Muscle of back (tissue), 13 donors: Measurements from ENCODE around the gene CFAP299. TPM values are rescaled to one million over a fixed set of nuclear protein-coding genes. Genes with fewer than 3 reads are reported as not detected.
A peak's percentile ranks its signal among the peaks of the same experiment; 100 is the strongest.
"Not testable (repeated sequence)": the region's sequence is repeated elsewhere in the genome, so short reads cannot be mapped to it uniquely, and the experiment has no call there.

Experiments
- DNase-seq, 3 donors: peaks; one replicate each; pipeline versions ENCODE4 v3.0.0 to v3.0.0-alpha.2; 2013
- long read RNA-seq, 9 donors: transcript quantifications; one replicate each; lab custom pipeline, GENCODE V29; 2026
- polyA plus RNA-seq, 10 donors: library from polyadenylated mRNA; unstranded; fragments of 120-200 nt; gene quantifications; one replicate each; pipeline ENCODE4 v1.2.1, GENCODE V29; 2013; ENCODE audit not compliant: insufficient read length in 10 of 10

Gene CFAP299
- polyA plus RNA-seq = under 1 TPM in 2 of 10 donors, not detected in 8; 0.24 to 0.46 TPM
- long read RNA-seq, donor 1 = 0 reads
- long read RNA-seq, donor 2 = 0 reads
- long read RNA-seq, donor 3 = 0 reads
- long read RNA-seq, donor 4 = 0 reads
- long read RNA-seq, donor 5 = 0 reads
- long read RNA-seq, donor 6 = 0 reads
- long read RNA-seq, donor 7 = 0 reads
- long read RNA-seq, donor 8 = 0 reads
- long read RNA-seq, donor 9 = 0 reads

GRCh38 chr4:80335554-80336358, at the start of gene CFAP299:
Gene CFAP299, plus strand, starts transcription at chr4:80335730.
- DNase-seq = peak; percentile 83 to 95 (median 88)

DNA sequence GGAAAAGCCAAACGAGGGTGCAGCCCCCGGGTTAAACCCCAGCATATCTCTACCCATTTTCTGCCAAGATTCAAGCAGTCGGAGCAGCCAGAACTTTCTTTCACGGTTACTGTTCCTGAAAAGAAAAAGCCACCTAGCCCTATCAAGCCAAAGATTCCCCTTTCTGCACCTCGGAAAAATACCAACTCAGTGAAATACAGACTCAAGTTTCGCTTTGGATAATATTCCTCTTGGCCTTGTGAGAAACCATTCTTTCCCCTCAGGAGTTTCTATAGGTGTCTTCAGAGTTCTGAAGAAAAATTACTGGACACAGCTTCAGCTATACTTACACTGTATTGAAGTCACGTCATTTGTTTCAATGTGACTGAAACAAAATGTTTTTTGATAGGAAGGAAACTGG, 49.1 kb upstream of the CFAP299 start:
- no peak for DNase-seq

DNA sequence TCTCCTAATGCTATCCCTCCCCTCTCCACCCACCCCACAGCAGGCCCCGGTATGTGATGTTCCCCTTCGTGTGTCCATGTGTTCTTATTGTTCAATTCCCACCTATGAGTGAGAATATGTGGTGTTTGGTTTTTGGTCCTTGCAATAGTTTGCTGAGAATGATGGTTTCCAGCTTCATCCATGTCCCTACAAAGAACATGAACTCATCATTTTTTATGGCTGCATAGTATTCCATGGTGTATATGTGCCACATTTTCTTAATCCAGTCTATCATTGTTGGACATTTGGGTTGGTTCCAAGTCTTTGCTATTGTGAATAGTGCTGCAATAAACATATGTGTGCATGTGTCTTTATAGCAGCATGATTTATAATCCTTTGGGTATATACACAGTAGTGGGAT, 44.9 kb upstream of the CFAP299 start:
- not testable (repeated sequence) for DNase-seq

DNA sequence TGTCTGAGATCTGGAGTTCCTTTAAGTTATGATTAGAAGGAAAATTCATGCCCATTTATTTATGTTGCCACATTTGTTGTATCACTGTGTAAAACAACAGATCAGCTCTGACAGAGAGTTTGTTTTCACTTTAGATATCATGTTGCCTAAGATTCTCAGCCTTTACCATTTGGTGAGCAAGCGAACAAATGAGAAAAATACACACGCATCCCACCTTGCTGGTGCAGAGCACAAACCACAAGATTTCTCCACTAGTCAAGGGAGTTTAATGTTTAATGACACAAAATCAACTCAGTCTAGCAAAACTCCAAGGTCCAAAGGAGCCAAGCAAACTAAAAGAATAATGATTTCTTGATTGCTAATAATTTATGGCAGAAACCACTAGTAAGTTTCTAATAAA, 41.3 kb upstream of the CFAP299 start:
- no peak for DNase-seq

GRCh38 chr4:80295336-80295735, 40.2 kb upstream of the CFAP299 start:
- peak in 1 of 3 donors; percentile 41 for DNase-seq

- DNase-seq = no peak
Measured at GRCh38 chr4:80295826-80296225, 39.7 kb upstream of the CFAP299 start.

DNA sequence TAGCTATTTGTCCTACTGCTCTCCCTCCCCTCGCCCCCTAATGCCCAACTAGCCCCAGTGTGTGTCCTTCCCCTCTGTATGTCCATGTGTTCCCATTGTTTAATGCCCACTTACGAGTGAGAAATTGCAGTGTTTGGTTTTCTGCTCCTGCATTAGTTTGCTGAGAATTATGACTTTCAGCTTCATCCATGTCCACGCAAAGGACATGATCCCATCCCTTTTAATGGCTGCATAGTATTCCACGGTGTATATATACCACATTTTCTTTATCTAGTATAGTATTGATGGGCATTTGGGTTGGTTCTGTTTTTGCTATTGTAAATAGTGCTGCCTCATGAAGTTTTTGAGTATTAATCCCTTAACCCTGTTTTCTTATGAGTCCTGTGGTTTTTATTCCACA, 33.6 kb upstream of the CFAP299 start:
- no peak for DNase-seq

- DNase-seq = no peak
Measured at GRCh38 chr4:80302616-80303223, 32.8 kb upstream of the CFAP299 start.

DNA sequence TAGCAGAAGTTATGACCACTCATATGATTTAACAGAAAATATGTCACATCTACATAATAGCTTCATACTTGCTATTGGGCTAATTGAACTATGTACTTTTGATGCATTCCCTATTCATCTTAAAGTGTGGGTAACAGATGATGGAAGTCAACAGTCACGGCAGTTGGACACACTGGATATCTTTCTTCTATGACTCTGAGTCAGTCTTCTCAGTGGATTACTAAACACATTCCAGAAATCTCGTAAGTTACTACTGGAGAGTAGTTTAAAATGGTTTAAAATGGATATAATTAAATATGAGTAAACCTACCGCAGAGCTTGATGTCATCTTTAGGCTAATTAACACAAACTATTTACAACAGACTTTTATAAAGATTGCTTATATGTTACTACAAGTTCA, 30.1 kb upstream of the CFAP299 start:
- peak in 1 of 3 donors; percentile 62 for DNase-seq

- no peak for DNase-seq
Measured at GRCh38 chr4:80306260-80306659, 29.3 kb upstream of the CFAP299 start.

GRCh38 chr4:80307183-80307735, 28.3 kb upstream of the CFAP299 start:
- DNase-seq = peak in 1 of 3 donors; percentile 64

GRCh38 chr4:80307774-80308465, 27.6 kb upstream of the CFAP299 start:
- peak in 1 of 3 donors; percentile 32 for DNase-seq

DNA sequence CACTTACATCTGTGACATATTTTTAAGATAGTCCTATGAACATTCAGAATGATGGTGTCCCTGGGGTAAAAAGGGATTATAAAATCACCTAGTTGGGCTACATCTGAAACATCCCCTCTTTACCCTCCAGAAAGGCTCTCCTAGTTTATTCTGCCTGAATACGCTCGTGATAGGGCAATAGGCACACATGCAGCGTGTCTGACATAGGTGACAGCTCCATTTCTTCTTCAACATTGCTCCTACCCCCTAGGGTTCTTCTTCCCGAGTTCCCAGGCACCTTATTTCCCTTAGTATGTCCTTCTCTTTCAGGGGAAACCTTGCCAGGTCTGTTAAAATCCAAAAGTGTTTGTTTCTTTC, 27.1 kb upstream of the CFAP299 start:
- no peak for DNase-seq

DNA sequence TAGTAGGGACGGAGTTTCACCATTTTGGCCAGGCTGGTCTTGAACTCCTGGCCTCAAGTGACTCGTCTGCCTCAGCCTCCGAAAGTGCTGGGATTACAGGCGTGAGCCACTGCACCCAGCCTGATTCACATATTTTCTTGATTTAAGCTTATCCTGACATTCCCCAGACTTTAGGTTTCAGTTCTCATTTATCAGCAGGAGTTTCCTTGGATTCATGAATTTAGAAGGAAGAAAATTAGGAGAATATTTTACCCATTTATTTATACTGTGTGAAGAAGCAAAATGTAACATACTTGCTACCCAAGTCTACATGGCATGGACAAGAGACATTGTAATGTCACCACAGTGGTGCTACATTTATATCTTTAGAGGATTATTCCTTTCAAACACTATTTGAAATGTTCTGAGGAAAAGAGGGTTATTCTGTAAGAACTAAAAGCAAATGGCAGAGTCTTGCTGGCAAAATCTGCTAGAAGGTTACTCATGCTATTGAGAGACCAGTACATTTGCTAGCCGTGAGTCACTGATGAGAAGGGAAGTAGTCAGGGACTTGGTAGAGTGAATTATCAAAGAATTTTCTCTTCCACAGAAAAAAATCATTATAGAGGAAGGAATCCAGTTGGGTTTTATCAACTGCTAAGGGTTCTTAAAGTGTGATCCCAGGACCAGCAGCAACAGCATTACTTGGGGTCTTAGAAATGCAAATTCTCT, 26.1 kb upstream of the CFAP299 start:
- DNase-seq = peak in 1 of 3 donors; percentile 85

GRCh38 chr4:80311130-80311529, 24.4 kb upstream of the CFAP299 start:
- no peak for DNase-seq

DNA sequence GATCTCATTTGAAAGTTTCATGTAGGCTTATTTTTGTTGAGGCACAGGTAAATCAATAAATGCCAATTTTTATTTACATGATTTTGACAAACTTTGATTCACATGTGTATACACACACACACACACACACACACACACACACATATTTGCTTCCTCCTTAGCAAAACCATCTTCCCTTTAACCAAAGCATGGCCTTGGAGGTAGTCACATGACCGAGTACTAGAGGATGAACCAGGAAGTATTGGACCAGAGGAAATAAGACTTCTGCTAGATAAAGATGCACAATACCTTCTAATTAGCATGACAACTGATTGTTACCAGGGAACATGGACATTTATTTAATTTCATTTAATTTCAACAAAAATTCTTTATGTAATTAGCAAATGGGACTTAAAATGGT, 23.4 kb upstream of the CFAP299 start:
- no peak for DNase-seq

GRCh38 chr4:80313627-80314026, 21.9 kb upstream of the CFAP299 start:
- DNase-seq = no peak

GRCh38 chr4:80315848-80316247, 19.7 kb upstream of the CFAP299 start:
- not testable (repeated sequence) for DNase-seq

DNA sequence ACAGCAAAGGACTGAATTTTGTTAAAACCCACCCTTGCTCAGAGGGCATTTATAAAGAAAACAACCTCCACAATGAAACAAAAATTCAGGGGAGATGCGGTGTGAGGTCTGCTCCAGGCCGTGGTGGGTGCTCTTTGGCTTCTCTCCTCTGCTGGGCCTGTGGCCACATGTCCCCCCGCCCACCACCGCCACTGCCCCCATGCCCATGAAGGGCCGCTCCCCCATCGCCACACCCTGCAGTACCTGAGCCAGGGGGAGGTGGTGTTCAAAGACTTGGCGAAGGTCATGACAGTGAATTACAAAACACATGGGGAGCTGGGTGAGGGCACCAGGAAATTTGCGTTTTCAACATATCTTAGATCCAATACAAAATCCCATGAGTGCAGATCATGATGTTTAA, 14.2 kb upstream of the CFAP299 start:
- DNase-seq = no peak

GRCh38 chr4:80321776-80322175, 13.8 kb upstream of the CFAP299 start:
- DNase-seq = no peak

- DNase-seq = no peak
Measured at GRCh38 chr4:80322716-80323115, 12.8 kb upstream of the CFAP299 start.
